Measurements from ENCODE around the gene NCKIPSD.

NCKIPSD gene

DNA sequence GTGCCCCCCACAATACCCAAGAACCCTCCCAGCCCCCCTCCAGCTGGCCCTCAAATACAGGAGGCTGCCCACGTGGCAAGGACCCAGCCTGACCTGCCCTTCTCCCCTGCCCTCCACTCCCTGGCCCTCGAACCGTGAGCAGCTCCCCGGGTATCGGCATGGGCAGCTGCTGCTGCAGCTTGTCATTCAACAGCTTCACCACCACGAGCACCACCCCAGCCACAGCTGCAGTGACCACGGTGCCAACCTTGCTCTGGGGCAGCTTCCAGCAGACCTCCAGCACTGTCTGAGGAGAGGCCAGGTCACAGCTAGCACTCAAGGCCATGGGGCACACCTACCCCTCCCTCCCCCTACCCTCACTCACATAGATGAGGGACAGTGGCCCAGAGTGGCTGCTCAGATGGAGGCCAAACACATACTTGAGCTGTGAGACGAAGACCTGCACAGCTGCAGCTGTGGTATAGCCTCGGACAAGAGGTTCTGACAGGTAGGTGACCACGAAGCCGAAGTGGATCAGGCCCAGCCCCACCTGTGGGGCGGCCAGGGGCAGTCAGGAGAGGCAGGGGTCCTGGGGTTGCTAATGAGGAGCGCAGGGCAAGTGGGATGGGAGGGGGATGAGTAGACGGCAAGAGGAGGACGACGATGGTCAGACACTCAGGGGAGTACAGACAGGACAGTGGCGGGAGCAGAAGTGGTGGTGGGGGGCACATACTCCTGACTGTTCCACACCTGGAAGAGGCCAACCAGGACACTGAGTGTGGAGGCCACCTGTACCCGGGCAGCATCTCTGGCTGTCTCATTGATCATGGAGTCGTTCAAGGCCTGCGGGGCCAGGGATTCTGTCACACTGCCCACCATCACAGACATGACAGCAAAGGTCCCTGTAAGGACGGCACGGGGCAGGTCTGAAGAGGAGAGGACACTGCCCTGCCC, 53.9 kb downstream of the NCKIPSD start:
- Histone ChIP-seq H3K36me3 (no peaks in the 10 kb centered on the region), H3K27me3 (no peaks in the 10 kb centered on the region), H3K4me1 (no peaks in the 10 kb centered on the region), H3K9me3 (no peaks in the 10 kb centered on the region), H3K4me3 (ENCODE audit: low read depth, low read length) (no peak overlapping the region)
- DNase-seq: no peak
- TF ChIP-seq, protein P1, sequence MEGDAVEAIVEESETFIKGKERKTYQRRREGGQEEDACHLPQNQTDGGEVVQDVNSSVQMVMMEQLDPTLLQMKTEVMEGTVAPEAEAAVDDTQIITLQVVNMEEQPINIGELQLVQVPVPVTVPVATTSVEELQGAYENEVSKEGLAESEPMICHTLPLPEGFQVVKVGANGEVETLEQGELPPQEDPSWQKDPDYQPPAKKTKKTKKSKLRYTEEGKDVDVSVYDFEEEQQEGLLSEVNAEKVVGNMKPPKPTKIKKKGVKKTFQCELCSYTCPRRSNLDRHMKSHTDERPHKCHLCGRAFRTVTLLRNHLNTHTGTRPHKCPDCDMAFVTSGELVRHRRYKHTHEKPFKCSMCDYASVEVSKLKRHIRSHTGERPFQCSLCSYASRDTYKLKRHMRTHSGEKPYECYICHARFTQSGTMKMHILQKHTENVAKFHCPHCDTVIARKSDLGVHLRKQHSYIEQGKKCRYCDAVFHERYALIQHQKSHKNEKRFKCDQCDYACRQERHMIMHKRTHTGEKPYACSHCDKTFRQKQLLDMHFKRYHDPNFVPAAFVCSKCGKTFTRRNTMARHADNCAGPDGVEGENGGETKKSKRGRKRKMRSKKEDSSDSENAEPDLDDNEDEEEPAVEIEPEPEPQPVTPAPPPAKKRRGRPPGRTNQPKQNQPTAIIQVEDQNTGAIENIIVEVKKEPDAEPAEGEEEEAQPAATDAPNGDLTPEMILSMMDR (IDR thresholded peaks at IDR 0.05; ENCODE audit: low read depth, low read length): no peak

DNA sequence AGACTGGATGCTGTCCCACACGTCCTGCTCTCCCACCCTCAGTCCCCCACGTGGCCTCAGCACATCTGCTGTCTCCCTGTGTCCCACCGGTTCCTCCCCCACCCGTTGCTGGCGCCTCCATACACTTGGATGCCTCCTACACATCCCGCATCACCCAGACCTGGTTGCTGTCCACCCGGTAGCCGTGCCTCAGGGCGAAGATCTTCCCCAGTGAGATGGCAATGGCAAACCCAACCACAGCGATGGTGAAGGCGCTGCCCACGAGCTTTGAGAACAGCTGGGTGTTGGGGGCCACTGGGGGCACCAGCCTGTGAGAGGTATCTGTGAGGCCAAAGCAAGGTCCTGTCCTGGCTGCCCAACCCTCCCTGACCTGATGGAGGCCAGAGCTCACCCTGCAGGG, 54.9 kb downstream of the NCKIPSD start:
- Histone ChIP-seq H3K36me3 (no peaks in the 10 kb centered on the region), H3K27me3 (no peaks in the 10 kb centered on the region), H3K4me1 (no peaks in the 10 kb centered on the region), H3K9me3 (no peaks in the 10 kb centered on the region), H3K4me3 (ENCODE audit: low read depth, low read length) (no peak overlapping the region)
- no peak for DNase-seq
- TF ChIP-seq, protein P1 (IDR thresholded peaks at IDR 0.05; ENCODE audit: low read depth, low read length): no peak

DNA sequence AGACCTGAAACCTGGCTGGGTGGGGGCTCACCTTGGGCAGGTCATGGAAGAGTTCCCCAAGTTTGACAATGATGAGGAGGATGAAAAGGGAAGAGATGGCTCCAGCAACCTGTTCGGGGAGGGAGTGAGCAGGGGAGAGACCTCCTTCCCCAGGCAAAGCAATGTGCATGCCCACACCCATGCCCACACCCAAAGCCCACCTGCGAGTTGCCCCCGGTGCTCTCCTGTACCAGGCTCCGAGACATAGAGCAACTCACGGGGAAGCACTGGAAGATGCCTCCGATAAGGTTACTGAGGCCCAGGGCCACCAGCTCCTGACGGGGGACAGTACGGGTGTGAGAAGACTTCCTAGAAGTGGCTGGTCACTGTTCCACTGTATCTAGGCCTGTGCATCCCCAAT, 55.3 kb downstream of the NCKIPSD start:
- TF ChIP-seq, protein P1 (IDR thresholded peaks at IDR 0.05; ENCODE audit: low read depth, low read length): no peak
- H3K36me3 ChIP-seq: no peaks in the 10 kb centered on the region

DNA sequence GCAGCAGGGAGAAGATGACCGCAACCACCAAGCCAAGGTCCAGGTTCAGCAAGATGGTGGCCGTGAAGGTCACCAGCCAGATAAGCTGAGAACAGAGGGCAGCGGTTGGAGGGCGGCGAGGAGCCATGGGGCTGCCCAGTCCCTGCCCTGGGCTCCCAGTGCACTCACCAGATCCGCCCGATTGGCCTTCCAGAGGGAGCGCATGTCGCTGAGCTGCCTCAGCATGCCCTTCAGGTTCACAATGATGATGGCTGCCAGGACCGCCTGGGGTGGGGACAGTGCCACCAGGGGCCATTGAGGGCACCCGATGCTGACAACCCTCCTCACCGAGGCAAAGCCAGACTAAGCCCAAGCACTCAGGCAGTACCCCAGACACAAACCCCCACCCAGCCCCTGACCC, 55.8 kb downstream of the NCKIPSD start:
- no peak overlapping the region for H3K4me3 ChIP-seq (ENCODE audit: low read depth, low read length)
- TF ChIP-seq, protein P1 (IDR thresholded peaks at IDR 0.05; ENCODE audit: low read depth, low read length): no peak
- DNase-seq: no peak
- no peaks in the 10 kb centered on the region for H3K36me3 ChIP-seq
- H3K9me3 ChIP-seq: no peaks in the 10 kb centered on the region
- H3K27me3 ChIP-seq: no peaks in the 10 kb centered on the region
- H3K4me1 ChIP-seq: no peaks in the 10 kb centered on the region

More for the DNA sequence above, 55.3 kb downstream of the NCKIPSD start:
- no peak for DNase-seq
- no peaks in the 10 kb centered on the region for H3K4me1 ChIP-seq
- H3K9me3 ChIP-seq: no peaks in the 10 kb centered on the region
- no peaks in the 10 kb centered on the region for H3K27me3 ChIP-seq
- no peak overlapping the region for H3K4me3 ChIP-seq (ENCODE audit: low read depth, low read length)

DNA sequence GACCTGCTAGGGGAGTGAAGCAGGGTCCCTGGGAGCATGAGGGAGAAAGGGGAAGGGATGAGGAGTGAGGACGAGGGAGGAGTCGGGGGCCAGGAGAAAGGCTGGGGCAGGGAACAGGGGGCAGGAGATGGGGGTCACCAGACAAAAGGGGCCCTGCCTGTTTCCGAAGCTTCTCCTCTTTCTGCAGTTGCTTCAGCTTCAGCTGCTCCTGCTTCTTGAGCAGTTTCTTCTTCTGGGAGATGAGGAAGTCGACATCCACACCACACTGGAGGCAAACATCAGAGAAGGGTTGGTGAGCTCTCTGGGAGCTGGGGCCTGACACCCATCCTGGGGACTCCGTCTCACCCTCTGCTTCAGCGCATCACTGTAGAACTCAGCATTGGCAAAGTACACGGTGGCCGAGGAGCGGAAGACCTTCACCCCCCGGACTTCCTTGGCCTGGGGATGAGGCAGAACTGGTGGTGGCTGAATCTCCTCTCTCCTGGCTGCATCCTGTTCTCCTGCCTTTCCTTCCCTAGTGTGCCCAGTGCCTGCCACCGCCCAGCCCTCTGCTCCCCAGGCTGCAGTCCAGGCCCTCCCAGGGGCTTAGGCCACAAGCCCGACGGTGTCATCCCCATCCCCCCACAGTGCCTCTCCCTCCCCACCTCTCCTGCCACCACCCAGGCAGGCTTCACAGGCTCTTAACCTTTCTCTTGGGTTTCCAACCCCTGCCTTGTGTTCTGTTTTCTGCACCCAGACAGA, 57.3 kb downstream of the NCKIPSD start:
- Histone ChIP-seq H3K36me3 (no peaks in the 10 kb centered on the region), H3K27me3 (no peaks in the 10 kb centered on the region)
- TF ChIP-seq, protein P1 (IDR thresholded peaks at IDR 0.05; ENCODE audit: low read depth, low read length): no peak

More for the DNA sequence above, 57.3 kb downstream of the NCKIPSD start:
- Histone ChIP-seq H3K4me3 (ENCODE audit: low read depth, low read length) (no peak overlapping the region), H3K4me1 (no peaks in the 10 kb centered on the region), H3K9me3 (no peaks in the 10 kb centered on the region)
- DNase-seq: no peak

Measured in BE2C (cell line).